ENCODE results near the gene NCAPG2.

- TF ChIP-seq EP300 (IDR thresholded peaks at IDR 0.05) (no peak), POLR2AphosphoS5 (IDR thresholded peaks at IDR 0.05) (no peak), POLR2A (IDR thresholded peaks at IDR 0.05; ENCODE audit: low read depth) (no peak)
- TF ChIP-seq, protein P1, sequence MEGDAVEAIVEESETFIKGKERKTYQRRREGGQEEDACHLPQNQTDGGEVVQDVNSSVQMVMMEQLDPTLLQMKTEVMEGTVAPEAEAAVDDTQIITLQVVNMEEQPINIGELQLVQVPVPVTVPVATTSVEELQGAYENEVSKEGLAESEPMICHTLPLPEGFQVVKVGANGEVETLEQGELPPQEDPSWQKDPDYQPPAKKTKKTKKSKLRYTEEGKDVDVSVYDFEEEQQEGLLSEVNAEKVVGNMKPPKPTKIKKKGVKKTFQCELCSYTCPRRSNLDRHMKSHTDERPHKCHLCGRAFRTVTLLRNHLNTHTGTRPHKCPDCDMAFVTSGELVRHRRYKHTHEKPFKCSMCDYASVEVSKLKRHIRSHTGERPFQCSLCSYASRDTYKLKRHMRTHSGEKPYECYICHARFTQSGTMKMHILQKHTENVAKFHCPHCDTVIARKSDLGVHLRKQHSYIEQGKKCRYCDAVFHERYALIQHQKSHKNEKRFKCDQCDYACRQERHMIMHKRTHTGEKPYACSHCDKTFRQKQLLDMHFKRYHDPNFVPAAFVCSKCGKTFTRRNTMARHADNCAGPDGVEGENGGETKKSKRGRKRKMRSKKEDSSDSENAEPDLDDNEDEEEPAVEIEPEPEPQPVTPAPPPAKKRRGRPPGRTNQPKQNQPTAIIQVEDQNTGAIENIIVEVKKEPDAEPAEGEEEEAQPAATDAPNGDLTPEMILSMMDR (IDR thresholded peaks at IDR 0.05) = no peak
Measured at GRCh38 chr7:158616050-158616449, 88.6 kb downstream of the NCAPG2 start.
